ENCODE measurements around the gene CCL15.
"Not testable (repeated sequence)": the region's sequence is repeated elsewhere in the genome, so short reads cannot be mapped to it uniquely, and the experiment has no call there.

CCL15 gene

DNA sequence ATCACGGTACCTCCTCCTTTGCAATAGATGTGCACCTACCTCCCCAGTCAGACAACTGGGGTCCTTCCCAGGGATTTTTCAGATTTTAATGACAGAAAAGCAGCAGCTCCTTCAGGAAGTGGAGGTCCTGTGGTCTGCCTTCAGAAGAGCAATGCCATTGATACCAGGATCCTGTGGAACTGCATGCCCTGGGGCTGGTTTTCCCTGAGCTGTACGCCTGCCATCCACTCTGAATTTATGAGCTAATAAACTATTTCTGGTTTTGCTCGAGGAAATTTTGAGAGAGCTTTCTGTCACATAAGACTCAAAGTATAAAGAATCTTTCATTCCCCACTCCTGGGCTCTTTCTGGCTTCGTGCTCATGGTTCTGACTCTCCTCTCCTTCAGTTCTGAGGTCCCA, 26.4 kb upstream of the CCL15 start:
- TF ChIP-seq, protein P1, sequence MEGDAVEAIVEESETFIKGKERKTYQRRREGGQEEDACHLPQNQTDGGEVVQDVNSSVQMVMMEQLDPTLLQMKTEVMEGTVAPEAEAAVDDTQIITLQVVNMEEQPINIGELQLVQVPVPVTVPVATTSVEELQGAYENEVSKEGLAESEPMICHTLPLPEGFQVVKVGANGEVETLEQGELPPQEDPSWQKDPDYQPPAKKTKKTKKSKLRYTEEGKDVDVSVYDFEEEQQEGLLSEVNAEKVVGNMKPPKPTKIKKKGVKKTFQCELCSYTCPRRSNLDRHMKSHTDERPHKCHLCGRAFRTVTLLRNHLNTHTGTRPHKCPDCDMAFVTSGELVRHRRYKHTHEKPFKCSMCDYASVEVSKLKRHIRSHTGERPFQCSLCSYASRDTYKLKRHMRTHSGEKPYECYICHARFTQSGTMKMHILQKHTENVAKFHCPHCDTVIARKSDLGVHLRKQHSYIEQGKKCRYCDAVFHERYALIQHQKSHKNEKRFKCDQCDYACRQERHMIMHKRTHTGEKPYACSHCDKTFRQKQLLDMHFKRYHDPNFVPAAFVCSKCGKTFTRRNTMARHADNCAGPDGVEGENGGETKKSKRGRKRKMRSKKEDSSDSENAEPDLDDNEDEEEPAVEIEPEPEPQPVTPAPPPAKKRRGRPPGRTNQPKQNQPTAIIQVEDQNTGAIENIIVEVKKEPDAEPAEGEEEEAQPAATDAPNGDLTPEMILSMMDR (IDR thresholded peaks at IDR 0.05; ENCODE audit: low read depth, low read length, missing control alignments) = no peak
- in situ Hi-C loops (cut with HindIII; ENCODE audit: low sequenced_read_pairs) = no loop called here
- no peak overlapping the region for H3K4me3 ChIP-seq (ENCODE audit: low read depth, low read length)
- no peak for DNase-seq (ENCODE audit: low read depth)

DNA sequence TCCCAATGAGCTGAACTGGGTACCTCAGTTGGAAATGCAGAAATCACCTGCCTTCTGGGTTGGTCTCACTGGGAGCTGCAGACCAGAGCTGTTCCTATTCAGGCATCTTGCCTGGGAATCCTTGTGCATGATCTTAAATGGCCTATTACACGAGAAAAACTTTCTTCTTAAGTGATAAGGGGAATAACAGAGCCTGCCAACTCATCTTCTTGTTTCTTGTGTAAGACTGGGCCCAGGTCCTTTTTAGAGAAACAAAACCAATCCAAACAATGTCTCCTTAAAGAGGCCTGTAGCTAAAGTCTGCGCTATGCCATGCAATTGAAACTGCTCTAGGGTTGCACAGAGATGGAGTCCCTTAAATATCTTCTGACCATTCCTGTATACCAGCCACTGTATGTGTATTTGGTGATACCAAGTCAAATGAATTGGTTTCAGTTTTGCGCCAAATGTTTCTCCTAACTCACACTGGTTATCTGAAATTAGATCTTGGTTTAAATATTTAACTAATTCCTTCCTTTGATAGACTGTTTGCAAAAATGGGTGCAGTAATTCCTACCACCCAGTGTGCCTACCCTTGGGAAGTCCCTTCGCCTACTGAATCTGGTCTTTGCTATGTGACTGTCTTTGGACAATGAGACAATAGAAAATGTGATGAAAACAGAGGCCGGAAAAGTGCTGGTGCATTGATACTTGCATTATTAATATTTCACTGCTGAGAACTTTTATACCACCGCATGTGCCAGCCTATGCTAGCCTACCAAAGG, 22.9 kb upstream of the CCL15 start:
- TF ChIP-seq, protein P1 (IDR thresholded peaks at IDR 0.05; ENCODE audit: low read depth, low read length, missing control alignments) = no peak
- in situ Hi-C loops (cut with HindIII; ENCODE audit: low sequenced_read_pairs) = no loop called here
- no peak for DNase-seq (ENCODE audit: low read depth)
- H3K4me3 ChIP-seq (ENCODE audit: low read depth, low read length) = no peak overlapping the region

DNA sequence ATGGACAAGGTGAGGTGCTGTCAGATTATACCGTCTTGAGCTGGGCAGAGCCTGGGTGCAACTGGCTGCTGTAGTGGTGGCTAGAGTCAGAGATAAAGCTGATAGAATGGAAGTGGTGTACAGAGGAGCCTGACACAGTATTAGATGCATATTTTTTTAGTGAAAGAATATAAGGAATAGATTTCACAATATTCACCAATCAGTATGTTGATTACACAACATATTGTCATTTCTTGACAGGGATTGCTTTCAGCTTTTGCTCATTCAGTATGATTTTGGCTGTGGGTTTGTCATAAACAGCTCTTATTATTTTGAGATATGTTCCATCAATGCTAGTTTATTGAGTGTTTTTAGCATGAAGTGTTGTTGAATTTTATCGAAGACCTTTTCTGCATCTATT, 18.1 kb upstream of the CCL15 start:
- TF ChIP-seq, protein P1 (IDR thresholded peaks at IDR 0.05; ENCODE audit: low read depth, low read length, missing control alignments) = no peak
- in situ Hi-C loops (cut with HindIII; ENCODE audit: low sequenced_read_pairs) = no loop called here
- no peak for DNase-seq (ENCODE audit: low read depth)
- no peak overlapping the region for H3K4me3 ChIP-seq (ENCODE audit: low read depth, low read length)

DNA sequence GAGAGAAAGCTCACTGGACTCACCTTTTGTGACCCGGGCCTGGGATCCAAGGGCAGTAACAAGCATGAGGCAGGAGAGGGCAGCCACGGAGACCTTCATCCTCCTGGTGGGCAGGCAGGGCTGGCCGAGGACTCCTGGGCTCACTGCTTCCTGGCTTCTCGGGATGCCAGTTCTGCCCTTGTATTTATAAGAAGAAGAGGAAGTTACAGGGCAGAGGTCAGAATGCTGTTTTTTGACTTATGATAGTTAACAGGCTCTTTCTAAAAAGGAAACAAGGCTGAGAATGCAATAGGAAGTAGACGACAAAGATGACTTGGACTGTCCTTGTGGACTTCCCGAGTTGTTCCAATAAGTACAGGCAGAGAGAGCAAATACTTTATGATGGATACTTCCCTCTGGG, 16.4 kb upstream of the CCL15 start, which contains the start of gene CCL23:
Gene CCL23, minus strand, starts transcription at position 174 of the 400 bp plus-strand sequence. Its CDS starts 75 bp downstream, at position 99.
- no peak for DNase-seq (ENCODE audit: low read depth)
- TF ChIP-seq, protein P1 (IDR thresholded peaks at IDR 0.05; ENCODE audit: low read depth, low read length, missing control alignments) = no peak
- H3K4me3 ChIP-seq (ENCODE audit: low read depth, low read length) = no peak within 1 kb of the TSS
- in situ Hi-C loops (cut with HindIII; ENCODE audit: low sequenced_read_pairs) = no loop called here

DNA sequence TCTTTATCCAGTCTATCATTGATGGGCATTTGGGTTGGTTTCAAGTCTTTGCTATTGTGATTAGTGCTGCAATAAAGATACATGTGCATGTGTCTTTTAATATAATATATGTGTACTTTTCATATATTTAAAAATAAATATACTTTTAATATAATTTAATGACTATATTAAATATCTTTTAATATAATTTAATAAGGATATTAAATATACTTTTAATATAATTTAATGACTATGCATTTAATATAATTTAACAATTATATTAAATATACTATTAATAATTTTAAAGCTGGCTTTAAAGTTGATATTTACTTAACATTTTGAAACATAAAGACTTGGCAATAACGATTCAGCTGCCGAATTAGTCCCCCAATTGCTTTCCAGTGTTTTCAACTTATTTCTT, 15.2 kb upstream of the CCL15 start:
- TF ChIP-seq, protein P1 (IDR thresholded peaks at IDR 0.05; ENCODE audit: low read depth, low read length, missing control alignments) = no peak
- no peak overlapping the region for H3K4me3 ChIP-seq (ENCODE audit: low read depth, low read length)
- in situ Hi-C loops (cut with HindIII; ENCODE audit: low sequenced_read_pairs) = no loop called here
- no peak for DNase-seq (ENCODE audit: low read depth)

DNA sequence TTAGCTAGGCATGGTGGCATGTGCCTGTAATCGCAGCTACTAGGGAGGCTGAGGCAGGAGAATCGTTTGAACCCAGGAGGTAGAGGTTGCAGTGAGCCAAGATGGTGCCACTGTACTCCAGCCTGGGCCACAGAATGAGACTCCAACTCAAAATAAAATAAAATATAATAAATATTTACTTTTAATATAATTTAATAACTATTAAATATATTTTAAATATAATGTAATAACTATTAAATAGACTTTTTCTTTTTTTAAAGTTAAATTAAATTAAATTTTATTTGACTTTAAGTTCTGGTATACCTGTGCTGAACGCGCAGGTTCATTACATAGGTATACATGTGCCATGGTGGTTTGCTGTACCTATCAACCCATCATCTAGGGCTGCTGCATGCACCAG, 14.5 kb upstream of the CCL15 start:
- in situ Hi-C loops (cut with HindIII; ENCODE audit: low sequenced_read_pairs); H3K4me3 ChIP-seq (ENCODE audit: low read depth, low read length); DNase-seq (ENCODE audit: low read depth): not testable (repeated sequence)

DNA sequence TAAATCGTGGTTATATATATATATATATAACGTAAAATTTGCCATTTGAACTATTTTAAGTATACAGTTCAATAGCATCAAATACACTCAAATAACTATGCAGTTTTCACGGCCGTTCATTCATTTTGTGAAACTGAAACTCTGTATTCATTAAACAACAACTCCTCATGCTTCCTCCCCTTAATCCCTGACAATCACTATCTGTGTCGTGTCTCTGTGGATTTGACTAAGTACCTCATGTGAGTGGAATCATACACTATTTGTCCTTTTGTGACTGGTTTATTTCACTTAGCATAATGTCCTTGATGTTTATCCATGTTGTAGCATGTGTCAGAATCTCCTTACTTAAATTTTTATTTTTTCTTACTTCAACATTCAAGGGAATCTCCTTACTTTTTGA, 13.6 kb upstream of the CCL15 start:
- DNase-seq (ENCODE audit: low read depth) = no peak
- in situ Hi-C loops (cut with HindIII; ENCODE audit: low sequenced_read_pairs) = no loop called here

More for the DNA sequence above, 13.6 kb upstream of the CCL15 start:
- TF ChIP-seq, protein P1 (IDR thresholded peaks at IDR 0.05; ENCODE audit: low read depth, low read length, missing control alignments) = no peak
- H3K4me3 ChIP-seq (ENCODE audit: low read depth, low read length) = no peak overlapping the region

Measured in astrocyte of the cerebellum (primary cell).